ENCODE data around the gene HSPA5.
A peak's percentile ranks its signal among the peaks of the same experiment; 100 is the strongest.
"Not testable (repeated sequence)": the region's sequence is repeated elsewhere in the genome, so short reads cannot be mapped to it uniquely, and the experiment has no call there.

Gene HSPA5

GRCh38 chr9:125194466-125194865, 46.7 kb downstream of the HSPA5 start:
- DNase-seq (ENCODE audit: low read depth in 1 of 2, low spot score in 1 of 2): not testable (repeated sequence)

- no peak for DNase-seq (ENCODE audit: low read depth in 1 of 2, low spot score in 1 of 2)
These were observed 50.8 kb downstream of the HSPA5 start for GRCh38 chr9:125190361-125190801.

- DNase-seq (ENCODE audit: low read depth in 1 of 2, low spot score in 1 of 2): peak; percentile 94 to 98
These were observed 51.5 kb downstream of the HSPA5 start, which contains the start of gene PPP6C for GRCh38 chr9:125189361-125190289. PPP6C (minus strand) TSS chr9:125189803; CDS start chr9:125189718, 85 bp downstream.

DNA sequence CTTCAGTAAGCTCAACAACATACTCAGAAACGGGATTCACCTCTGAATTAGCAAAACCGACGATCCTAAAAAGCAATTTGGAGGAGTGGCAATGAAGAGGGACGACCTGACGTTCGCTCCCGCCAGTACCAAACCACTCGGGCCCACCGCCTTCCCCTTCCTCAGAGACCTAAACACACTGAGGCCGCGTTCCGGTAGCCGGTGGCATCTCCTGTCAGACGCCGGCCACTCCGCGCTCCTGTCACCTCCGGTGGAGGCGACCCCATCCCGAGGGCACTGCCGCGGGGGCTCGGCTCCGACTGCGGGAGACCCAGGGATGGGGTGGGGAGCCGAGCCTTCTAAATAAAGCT, 52.2 kb downstream of the HSPA5 start:
- peak in 1 of 2 donors; percentile 12 for DNase-seq (ENCODE audit: low read depth in 1 of 2, low spot score in 1 of 2)
